ENCODE results near the gene SERPINB12.

SERPINB12 gene

GRCh38 chr18:63528863-63529492 is 13.2 kb upstream of the SERPINB12 start:
- no peak overlapping the region for H3K27ac ChIP-seq
- TF ChIP-seq, protein P1, sequence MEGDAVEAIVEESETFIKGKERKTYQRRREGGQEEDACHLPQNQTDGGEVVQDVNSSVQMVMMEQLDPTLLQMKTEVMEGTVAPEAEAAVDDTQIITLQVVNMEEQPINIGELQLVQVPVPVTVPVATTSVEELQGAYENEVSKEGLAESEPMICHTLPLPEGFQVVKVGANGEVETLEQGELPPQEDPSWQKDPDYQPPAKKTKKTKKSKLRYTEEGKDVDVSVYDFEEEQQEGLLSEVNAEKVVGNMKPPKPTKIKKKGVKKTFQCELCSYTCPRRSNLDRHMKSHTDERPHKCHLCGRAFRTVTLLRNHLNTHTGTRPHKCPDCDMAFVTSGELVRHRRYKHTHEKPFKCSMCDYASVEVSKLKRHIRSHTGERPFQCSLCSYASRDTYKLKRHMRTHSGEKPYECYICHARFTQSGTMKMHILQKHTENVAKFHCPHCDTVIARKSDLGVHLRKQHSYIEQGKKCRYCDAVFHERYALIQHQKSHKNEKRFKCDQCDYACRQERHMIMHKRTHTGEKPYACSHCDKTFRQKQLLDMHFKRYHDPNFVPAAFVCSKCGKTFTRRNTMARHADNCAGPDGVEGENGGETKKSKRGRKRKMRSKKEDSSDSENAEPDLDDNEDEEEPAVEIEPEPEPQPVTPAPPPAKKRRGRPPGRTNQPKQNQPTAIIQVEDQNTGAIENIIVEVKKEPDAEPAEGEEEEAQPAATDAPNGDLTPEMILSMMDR (conservative IDR thresholded peaks at IDR 0.05), result no peak

DNA sequence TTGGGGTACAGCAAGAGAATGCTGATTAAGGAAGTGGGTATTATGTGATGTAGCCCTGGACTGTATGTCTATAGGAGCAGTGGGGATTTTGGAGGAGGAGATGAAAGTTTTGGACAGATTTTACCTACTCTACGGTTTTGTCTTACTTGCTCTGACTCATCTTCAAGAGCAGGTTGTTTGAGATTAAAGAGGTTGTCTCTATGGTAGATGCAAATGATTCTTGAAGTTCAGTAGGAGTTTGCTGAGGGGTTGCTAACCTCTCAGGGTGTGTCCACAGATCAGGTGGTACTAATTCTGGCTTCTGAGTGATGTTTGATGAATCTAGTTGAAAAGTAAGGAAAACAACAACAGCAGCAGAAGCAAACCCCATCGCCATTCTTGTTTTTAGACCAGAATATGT is 9.7 kb upstream of the SERPINB12 start:
- H3K27ac ChIP-seq, result no peak overlapping the region
- TF ChIP-seq, protein P1 (conservative IDR thresholded peaks at IDR 0.05), result no peak

- H3K27ac ChIP-seq, result no peak overlapping the region
- TF ChIP-seq, protein P1 (conservative IDR thresholded peaks at IDR 0.05), result no peak
These were observed 7.6 kb upstream of the SERPINB12 start for GRCh38 chr18:63534615-63535014.

GRCh38 chr18:63539904-63540510 is 2.2 kb upstream of the SERPINB12 start:
- TF ChIP-seq, protein P1 (conservative IDR thresholded peaks at IDR 0.05), result no peak
- no peak overlapping the region for H3K27ac ChIP-seq

DNA sequence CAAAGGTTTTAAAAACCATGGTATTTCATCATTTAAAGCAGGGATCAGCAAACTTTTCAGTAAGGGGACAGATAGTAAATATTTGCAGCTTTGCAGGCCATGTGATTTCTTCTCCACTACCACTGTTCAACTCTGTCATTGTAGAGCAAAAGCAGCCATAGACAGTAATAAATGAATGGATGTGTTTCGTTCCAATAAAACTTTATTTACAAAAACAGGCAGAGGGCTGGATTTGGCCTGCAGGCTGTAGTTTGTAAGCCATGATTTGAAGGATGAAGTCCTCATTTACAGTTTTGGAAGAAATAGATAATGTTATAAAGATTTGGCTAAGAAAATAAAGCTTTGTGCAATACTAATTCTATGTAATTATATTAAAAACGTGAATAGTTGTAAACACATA is 1.8 kb downstream of the SERPINB12 start:
- H3K27ac ChIP-seq, result no peak overlapping the region
- TF ChIP-seq, protein P1 (conservative IDR thresholded peaks at IDR 0.05), result no peak

DNA sequence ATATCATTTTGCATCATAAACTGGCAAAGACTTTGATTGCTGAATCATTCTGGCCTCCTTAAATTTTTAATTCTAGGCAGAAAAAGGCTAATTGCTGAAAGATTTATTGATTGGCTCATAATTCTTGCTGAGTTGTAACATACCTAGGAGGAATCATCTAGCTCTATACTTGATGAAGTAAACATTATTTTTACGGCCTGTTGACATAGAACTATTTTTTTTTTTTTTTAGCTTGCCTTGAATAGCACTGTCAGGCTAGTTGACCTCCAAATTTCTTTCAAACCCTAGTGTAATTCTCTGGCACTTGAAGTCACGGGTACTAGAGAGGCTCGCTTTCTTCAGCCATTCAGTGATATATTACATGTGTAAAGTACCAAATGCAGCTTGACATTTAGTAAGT is 2.8 kb downstream of the SERPINB12 start:
- TF ChIP-seq, protein P1 (conservative IDR thresholded peaks at IDR 0.05), result no peak
- H3K27ac ChIP-seq, result no peak overlapping the region

DNA sequence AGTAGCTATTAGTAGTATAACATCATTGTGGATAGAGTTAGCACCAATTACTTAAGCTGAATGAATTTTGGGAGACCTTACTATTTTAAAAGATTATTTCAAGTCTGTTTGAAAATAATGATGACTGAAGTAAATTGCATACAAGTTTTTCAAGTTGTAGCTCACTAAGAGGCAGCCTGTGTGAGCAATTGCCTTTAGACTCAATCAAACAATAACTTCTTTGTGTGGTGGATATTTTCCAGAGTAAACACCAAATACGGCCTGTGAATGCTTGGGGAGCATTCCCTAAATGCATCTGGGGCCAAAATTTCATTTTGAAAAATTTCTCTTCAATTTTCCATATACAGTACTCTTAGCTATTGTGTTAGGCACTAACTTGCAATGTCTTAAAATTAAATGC is 7.9 kb downstream of the SERPINB12 start:
- H3K27ac ChIP-seq, result no peak overlapping the region
- TF ChIP-seq, protein P1 (conservative IDR thresholded peaks at IDR 0.05), result no peak

Data from VCaP (cell line).